Activated effector memory CD4-positive, alpha-beta T cell treated with anti-CD3 and anti-CD28 coated beads, Interleukin-2, amount 50 U/mL, for 16 hours (primary cell): Measurements from ENCODE around the gene HOXA6.
A peak's percentile ranks its signal among the peaks of the same experiment; 100 is the strongest.

Experiments used
- DNase-seq: peaks from one replicate; pipeline ENCODE4 v3.0.0-alpha.2; 2020

Gene HOXA6

GRCh38 chr7:27184337-27185012, 36.9 kb upstream of the HOXA6 start:
- peak; percentile 64 for DNase-seq

GRCh38 chr7:27183682-27184336, 36.2 kb upstream of the HOXA6 start:
- DNase-seq, result peak; percentile 58

- peak; percentile 46 for DNase-seq
Measured at GRCh38 chr7:27182861-27183681, 35.5 kb upstream of the HOXA6 start.

- DNase-seq, result peak; percentile 30
Measured at GRCh38 chr7:27182285-27182841, 34.8 kb upstream of the HOXA6 start.

GRCh38 chr7:27181795-27182275, 34.3 kb upstream of the HOXA6 start:
- peak; percentile 50 for DNase-seq

- peak; percentile 59 for DNase-seq
Measured at GRCh38 chr7:27180431-27181420, 33.2 kb upstream of the HOXA6 start.

GRCh38 chr7:27179503-27180430, 32.2 kb upstream of the HOXA6 start:
- DNase-seq, result peak; percentile 84

GRCh38 chr7:27179030-27179429, 31.5 kb upstream of the HOXA6 start:
- peak; percentile 30 for DNase-seq

- DNase-seq, result peak; percentile 30
Measured at GRCh38 chr7:27178366-27178765, 30.8 kb upstream of the HOXA6 start.

GRCh38 chr7:27177795-27178320, 30.3 kb upstream of the HOXA6 start:
- no peak for DNase-seq

- DNase-seq, result peak; percentile 44
Measured at GRCh38 chr7:27176962-27177794, 29.6 kb upstream of the HOXA6 start.

GRCh38 chr7:27176524-27176845, 28.9 kb upstream of the HOXA6 start:
- DNase-seq, result no peak

- DNase-seq, result peak; percentile 53
Measured at GRCh38 chr7:27175626-27176523, 28.3 kb upstream of the HOXA6 start.

GRCh38 chr7:27174874-27175625, 27.5 kb upstream of the HOXA6 start:
- DNase-seq, result peak; percentile 38

GRCh38 chr7:27173956-27174873, 26.6 kb upstream of the HOXA6 start, which contains the start of gene HOXA10:
HOXA10 (minus strand) TSS chr7:27174320; CDS start chr7:27174306, 14 bp downstream.
- DNase-seq, result peak; percentile 50

- peak; percentile 71 for DNase-seq
Measured at GRCh38 chr7:27173511-27173955, 26.0 kb upstream of the HOXA6 start.
